Ishikawa (cell line): Measurements from ENCODE around the gene MTERF1.

Source experiments
- CREB1 ChIP-seq: IDR thresholded peaks from 2 replicates; pipeline ENCODE4 v1.6.1; 2012; ENCODE audit warnings: low read depth
- EP300 ChIP-seq: IDR thresholded peaks from 2 replicates; pipeline ENCODE4 v1.6.1; 2012; ENCODE audit warnings: borderline replicate concordance
- FOXM1 ChIP-seq: IDR thresholded peaks from 2 replicates; pipeline ENCODE4 v1.6.1; 2012; ENCODE audit warnings: low read depth, borderline replicate concordance
- RAD21 ChIP-seq: IDR thresholded peaks from 2 replicates; pipeline ENCODE4 v1.6.1; 2012; ENCODE audit warnings: low read depth
- TAF1 ChIP-seq: IDR thresholded peaks from 2 replicates; pipeline ENCODE4 v1.6.1; 2012; ENCODE audit warnings: low read depth, mild to moderate bottlenecking
- TCF12 ChIP-seq: IDR thresholded peaks from 2 replicates; pipeline ENCODE4 v1.6.1; 2012; ENCODE audit warnings: low read depth
- TEAD4 ChIP-seq: IDR thresholded peaks from 2 replicates; pipeline ENCODE4 v1.6.1; 2012
- YY1 ChIP-seq: IDR thresholded peaks from 2 replicates; pipeline ENCODE4 v1.6.1; 2012; ENCODE audit warnings: low read depth
- TF ChIP-seq, protein P1 (sequence below): IDR thresholded peaks from 2 replicates; pipeline ENCODE4 v1.6.1; 2012
- TF ChIP-seq, protein P2 (sequence below): IDR thresholded peaks from 2 replicates; pipeline ENCODE4 v1.6.1; 2012; ENCODE audit warnings: low read depth, mild to moderate bottlenecking

DNA sequence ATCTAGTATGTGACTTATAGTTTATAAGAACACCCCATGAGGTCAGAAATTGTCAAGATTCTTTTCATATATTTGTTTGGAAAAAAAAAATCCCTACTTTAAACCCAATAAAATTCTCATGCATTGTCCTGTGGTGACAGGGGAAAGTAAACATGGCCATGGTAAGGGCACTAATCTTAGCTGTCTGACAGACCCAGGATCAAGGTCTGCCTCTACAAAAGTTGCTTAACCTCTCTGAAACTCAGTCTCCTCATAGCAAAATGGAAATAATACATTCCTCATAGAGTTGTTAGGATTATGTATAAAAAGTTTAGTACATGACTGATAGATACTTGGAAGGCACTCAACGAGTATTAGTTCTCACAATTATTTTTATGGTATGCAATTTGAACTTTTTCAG lies 37.9 kb upstream of the MTERF1 start:
- TF ChIP-seq, protein P1, sequence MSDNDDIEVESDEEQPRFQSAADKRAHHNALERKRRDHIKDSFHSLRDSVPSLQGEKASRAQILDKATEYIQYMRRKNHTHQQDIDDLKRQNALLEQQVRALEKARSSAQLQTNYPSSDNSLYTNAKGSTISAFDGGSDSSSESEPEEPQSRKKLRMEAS: no peak
- TF ChIP-seq TAF1 (no peak), RAD21 (no peak), TCF12 (no peak), TEAD4 (no peak), CREB1 (no peak), EP300 (no peak), YY1 (no peak), FOXM1 (no peak)
- TF ChIP-seq, protein P2, sequence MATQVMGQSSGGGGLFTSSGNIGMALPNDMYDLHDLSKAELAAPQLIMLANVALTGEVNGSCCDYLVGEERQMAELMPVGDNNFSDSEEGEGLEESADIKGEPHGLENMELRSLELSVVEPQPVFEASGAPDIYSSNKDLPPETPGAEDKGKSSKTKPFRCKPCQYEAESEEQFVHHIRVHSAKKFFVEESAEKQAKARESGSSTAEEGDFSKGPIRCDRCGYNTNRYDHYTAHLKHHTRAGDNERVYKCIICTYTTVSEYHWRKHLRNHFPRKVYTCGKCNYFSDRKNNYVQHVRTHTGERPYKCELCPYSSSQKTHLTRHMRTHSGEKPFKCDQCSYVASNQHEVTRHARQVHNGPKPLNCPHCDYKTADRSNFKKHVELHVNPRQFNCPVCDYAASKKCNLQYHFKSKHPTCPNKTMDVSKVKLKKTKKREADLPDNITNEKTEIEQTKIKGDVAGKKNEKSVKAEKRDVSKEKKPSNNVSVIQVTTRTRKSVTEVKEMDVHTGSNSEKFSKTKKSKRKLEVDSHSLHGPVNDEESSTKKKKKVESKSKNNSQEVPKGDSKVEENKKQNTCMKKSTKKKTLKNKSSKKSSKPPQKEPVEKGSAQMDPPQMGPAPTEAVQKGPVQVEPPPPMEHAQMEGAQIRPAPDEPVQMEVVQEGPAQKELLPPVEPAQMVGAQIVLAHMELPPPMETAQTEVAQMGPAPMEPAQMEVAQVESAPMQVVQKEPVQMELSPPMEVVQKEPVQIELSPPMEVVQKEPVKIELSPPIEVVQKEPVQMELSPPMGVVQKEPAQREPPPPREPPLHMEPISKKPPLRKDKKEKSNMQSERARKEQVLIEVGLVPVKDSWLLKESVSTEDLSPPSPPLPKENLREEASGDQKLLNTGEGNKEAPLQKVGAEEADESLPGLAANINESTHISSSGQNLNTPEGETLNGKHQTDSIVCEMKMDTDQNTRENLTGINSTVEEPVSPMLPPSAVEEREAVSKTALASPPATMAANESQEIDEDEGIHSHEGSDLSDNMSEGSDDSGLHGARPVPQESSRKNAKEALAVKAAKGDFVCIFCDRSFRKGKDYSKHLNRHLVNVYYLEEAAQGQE: no peak
